Ishikawa (cell line): ENCODE results near the gene GSTT2.

Source experiments
- EP300 ChIP-seq: IDR thresholded peaks from 2 replicates; pipeline ENCODE4 v1.6.1; 2012; ENCODE audit warnings: borderline replicate concordance
- FOXM1 ChIP-seq: IDR thresholded peaks from 2 replicates; pipeline ENCODE4 v1.6.1; 2012; ENCODE audit warnings: low read depth, borderline replicate concordance
- TCF12 ChIP-seq: IDR thresholded peaks from 2 replicates; pipeline ENCODE4 v1.6.1; 2012; ENCODE audit warnings: low read depth
- TF ChIP-seq, protein P1 (sequence below): IDR thresholded peaks from 2 replicates; pipeline ENCODE4 v1.6.1; 2012; ENCODE audit warnings: low read depth, mild to moderate bottlenecking

DNA sequence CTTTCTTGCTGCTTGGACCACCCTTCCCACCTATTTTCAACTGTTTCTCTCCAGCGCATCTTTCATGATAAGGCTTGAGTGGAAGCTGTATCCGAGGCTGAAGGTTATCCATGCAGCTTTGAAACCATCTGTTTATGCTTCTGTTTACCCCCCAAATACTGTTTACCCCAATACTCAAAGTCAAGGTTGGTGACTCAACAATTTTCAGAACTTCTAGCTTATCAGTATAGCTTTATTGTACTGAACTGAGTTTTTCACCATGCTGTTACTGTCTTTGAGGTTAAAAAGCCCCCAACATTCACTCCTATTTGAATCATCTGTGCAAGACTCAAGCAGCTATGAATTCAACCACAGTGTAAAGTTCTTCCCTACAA, 30.1 kb downstream of the GSTT2 start:
- TF ChIP-seq EP300 (no peak), TCF12 (no peak), FOXM1 (no peak)
- TF ChIP-seq, protein P1, sequence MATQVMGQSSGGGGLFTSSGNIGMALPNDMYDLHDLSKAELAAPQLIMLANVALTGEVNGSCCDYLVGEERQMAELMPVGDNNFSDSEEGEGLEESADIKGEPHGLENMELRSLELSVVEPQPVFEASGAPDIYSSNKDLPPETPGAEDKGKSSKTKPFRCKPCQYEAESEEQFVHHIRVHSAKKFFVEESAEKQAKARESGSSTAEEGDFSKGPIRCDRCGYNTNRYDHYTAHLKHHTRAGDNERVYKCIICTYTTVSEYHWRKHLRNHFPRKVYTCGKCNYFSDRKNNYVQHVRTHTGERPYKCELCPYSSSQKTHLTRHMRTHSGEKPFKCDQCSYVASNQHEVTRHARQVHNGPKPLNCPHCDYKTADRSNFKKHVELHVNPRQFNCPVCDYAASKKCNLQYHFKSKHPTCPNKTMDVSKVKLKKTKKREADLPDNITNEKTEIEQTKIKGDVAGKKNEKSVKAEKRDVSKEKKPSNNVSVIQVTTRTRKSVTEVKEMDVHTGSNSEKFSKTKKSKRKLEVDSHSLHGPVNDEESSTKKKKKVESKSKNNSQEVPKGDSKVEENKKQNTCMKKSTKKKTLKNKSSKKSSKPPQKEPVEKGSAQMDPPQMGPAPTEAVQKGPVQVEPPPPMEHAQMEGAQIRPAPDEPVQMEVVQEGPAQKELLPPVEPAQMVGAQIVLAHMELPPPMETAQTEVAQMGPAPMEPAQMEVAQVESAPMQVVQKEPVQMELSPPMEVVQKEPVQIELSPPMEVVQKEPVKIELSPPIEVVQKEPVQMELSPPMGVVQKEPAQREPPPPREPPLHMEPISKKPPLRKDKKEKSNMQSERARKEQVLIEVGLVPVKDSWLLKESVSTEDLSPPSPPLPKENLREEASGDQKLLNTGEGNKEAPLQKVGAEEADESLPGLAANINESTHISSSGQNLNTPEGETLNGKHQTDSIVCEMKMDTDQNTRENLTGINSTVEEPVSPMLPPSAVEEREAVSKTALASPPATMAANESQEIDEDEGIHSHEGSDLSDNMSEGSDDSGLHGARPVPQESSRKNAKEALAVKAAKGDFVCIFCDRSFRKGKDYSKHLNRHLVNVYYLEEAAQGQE = no peak
